NCI-H1417 (cell line): ENCODE results near the gene TMEM170A.
"Not testable (repeated sequence)": the region's sequence is repeated elsewhere in the genome, so short reads cannot be mapped to it uniquely, and the experiment has no call there.

ENCODE experiments used
- DNase-seq, 3 experiments: peaks; one replicate each; lab custom pipeline; 2025; lab: John Stamatoyannopoulos, UW

TMEM170A gene

DNA sequence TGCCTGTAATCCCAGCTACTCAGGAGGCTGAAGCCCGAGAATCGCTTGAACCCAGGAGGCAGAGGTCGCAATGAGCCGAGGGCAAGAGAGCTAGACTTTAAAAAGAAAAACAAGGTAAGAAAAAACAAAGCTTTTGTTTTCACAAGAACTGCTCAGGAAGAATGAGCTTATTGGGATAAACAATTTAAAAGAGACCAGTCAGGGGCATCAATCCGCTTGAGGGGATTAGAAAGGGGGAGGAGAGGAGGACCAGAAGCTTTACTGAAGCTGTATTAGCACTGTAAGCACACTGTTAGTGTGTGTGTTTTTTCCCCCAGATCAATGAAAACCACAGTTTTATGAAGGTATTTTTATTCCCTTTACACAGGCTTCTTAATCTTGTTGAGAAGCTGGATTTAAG, 8.8 kb downstream of the TMEM170A start:
- no peak for DNase-seq

DNA sequence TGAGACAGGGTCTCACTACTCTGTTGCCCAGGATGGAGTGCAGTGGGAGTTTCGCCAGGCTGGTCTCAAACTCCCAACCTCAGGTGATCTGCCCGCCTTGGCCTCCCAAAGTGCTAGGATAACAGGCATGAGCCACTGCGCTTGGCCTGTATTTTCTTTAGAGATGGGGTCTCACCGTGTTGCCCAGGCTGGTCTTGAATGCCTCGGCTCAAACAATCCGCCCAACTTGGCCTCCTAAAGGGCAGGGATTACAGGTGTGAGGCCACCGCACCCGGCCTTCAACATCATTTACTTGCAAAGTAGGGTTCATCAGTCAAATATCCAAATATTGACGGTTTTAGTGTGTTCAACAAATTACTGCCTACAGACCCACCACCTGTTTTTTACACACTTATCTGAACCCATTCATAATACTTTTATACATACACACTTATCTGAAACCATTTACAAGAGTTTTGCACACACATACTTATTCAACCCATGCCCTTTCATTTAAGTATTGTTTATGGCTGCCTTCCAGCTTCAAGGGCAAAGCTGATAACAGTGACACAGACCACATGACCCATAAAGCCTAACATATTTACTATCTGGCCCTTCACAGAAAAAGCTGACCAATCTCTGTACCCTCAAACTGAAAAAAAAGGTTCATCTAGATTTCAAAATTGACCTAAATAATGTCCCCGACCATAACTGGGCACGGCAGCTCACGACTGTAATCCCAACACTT, 11.9 kb downstream of the TMEM170A start:
- DNase-seq, result no peak

DNA sequence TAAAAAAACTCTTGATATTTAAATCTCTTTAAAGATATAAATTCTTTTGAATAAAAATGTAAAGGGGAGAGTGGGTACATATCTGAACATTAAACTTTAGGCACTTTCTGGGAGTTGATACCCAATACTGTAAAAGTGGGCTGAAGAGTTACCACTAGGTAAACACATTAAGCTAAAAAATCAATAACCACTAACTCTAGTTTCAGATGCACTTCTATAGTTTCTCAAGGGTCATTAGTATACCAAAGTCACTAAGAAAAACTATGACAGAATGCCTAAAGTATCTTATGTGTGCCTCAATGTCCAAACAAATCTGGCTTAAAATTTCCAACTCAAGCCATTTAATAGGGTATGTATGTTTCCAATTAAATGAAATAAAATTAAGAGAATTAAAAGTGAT, 18.1 kb downstream of the TMEM170A start:
- DNase-seq, result no peak

DNA sequence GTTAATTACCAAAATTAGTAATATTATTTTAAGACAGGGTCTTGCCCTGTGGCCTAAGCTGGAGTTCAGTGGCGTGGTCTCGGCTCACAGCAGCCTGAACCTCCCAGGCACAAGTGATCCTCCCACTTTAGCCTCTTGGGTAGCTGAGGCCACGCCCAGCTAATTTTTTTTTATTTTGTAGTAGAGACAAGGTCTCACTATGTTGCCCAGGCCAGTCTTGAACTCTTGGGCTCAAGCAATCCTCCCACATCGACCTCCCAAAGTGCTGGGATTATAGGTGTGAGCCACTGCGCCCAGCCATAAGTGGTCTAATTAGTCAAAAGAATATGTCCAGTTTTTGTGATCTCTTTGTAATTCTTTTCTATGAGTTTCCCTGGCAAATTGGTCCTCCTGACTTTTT, 19.2 kb downstream of the TMEM170A start:
- no peak for DNase-seq

DNA sequence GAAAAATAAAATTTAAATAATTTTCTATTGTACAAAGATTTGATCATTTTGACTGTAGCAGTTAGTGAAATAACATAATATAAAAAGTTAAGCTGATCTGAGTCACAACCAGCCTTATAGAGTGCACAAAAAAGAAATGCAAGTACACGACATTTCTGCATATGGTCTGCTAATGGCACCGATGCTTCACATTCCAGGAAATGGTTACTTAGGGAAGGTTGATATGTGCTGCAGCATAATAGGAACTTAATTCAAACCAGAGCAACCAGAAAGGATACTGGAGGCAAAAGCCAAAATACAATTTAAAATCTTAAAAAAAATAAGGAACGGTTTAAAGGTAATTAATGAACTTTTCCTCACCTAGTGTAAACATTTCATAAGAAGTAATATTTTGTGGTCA, 21.2 kb downstream of the TMEM170A start:
- no peak for DNase-seq

DNA sequence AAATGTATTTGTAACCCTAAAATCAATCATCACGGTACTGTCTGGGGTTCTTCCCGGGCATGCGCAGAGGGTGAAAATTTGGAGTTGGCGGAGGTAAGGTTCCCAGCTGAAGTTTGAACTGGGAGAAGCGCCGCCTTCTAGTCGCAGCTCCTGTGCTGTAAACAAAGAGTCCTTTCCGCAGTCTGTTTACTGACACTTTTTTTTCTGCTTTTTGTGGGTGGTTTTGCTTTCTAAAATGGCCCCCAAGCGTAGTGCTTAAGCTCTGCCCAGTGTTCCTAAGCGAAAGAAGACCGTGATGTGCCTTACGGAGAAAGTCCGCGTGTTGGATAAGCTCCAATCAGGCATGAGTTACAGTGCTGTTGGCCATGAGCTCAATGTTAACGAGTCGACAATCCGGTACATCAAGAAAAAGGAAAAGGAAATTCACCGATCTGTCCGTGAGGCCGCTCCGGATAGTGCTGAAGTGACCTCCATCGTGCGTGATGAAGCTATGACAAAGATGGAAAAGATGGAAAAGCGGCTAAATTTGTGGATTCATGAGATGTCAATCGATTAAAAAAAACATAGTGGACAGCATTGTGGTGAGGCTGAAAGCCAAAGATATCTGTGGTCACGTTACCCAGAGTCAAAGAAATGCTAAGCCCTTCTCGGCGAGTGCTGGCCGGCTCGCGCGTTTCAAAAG, 30.6 kb downstream of the TMEM170A start:
- DNase-seq, result peak; percentile 80 to 95 (median 89)

DNA sequence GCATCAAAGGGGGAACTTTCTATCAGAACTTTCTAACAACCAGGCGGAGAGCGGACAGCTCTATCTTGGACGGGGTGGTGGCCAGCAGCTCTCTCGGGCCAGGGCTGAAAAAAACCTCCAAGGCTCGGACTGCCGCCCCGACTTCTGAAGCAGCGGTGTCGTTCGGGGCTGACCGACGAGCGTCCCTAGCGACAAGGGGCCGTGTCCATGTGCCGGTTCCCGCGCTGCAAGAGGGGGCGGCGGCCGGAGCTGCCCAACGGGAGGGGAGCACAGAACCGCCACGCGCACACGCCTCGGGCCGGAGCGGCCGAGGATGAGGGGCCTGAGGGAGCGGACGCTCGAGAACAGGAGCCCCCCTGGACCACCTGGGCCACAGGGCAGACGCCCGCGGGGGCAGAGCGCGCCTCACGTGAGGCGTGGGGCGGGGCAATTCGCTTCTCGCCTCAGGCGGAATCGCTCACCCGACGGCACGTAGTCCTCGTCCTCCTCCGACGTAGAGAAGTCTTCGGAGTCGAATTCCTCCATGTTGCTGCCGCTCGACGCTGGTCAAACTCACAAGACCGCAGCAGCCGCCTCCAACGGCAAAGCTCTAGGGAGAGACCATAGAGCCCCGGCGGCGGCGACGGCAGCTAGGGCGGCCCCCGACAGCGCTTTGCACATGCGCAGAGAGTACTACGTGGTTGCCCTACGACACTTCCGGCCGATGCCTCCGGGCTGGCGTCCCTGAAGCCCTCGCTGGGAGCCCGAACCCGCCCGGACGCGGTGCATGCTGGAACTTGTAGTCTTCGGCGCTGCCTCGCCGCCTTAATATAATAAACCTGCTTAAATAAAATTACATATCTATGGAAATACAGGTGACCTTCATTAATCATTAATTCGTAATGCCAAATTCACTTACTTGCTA, 31.4 kb downstream of the TMEM170A start, which contains the start of gene CFDP1:
CFDP1 (minus strand) TSS at position 676 of the 904 bp plus-strand sequence; CDS start at position 525, 151 bp downstream.
- peak; percentile 85 to 96 (median 91) for DNase-seq

DNA sequence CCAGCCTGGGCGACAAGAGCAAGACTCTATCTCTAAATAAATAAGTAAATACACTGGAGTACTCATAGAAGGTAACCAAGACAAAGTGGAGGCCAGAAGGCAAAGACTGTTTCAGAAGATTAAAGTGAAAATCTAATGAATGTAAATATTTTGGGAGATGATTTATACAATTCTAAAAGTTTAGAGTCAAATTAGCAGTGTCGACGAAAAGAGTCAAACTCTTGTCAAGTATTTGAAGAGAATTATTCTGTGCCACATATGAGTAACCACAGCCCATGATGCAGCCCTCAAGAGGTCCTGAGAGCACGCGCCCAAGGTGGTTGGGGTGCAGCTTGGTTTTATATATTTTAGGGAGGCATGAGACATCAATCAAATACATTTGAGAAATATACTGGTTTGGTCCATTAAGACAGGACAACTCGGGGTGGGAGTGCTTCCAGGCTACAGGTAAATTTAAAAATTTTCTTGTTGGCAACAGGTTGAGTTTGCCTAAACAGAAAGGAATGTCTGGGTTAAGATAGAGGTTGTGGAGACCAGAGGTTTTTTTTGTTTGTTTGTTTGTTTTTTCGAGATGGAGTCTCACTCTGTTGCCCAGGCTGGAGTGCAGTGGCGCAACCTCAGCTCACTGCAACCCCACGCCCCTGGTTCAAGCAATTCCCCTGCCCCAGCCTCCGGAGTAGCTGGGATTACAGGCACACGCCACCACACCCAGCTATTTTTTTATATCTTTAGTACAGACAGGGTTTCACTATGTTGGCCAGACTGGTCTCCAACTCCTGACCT, 34.7 kb downstream of the TMEM170A start:
- no peak for DNase-seq

DNA sequence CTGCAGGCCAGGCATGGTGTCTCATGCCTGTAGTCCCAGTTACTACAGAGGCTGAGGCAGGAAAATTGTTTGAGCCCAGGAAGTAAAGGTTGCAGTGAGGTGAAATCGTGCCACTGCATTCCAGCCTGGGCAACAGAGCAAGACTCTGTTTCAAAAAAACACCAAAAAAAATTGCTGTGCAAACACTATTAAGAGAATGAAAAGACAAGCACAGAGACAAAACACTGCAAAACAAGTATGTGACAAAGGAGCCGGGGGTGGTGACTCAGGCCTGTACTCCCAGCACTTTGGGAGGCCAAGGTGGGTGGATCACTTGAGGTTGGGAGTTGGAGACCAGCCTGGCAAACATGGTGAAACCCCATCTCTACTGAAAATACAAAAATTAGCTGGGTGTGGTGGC, 38.0 kb downstream of the TMEM170A start:
- not testable (repeated sequence) for DNase-seq

DNA sequence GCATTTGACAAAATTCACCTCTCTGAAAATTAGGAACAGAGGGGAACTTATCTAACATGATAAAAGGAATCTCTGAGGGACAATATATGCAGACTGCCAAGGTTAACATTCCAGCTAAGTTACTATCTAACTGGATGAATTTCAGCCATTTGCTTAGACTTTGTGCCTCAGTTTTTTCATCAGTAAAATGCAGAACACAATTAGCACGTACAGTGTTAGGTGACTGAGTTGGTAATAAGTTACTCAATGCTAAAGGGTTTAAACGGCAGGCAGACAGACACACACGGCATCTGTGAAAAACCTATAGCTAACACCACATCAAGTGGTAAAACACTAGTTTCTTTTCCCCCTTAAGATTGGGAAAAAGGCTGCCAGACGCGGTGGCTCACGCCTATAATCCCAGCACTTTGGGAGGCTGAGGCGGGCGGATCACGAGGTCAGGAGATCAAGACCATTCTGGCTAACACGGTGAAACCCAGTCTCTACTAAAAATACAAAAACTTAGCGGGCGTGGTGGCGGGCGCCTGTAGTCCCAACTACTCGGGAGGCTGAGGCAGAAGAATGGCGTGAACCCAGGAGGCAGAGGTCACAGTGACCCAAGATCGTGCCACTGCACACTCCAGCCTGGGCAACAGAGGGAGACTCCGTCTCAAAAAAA, 40.3 kb downstream of the TMEM170A start:
- DNase-seq, result not testable (repeated sequence)

DNA sequence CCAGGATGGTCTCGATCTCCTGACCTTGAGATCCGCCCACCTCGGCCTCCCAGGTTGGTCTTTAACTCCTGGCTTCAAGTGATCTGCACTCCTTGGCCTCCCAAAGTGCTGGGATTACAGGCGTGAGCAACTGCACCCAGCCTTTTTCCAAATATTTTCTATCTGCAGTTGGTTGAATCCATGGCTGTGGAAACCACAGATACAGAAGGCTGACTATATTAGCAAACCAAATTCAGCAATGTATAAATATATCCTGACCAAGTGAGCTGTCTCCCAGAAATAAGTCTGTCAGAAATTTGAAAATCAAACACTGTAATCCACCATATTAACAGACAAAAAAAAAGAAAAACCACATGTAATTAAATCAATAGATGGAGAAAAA, 40.8 kb downstream of the TMEM170A start:
- DNase-seq, result no peak

DNA sequence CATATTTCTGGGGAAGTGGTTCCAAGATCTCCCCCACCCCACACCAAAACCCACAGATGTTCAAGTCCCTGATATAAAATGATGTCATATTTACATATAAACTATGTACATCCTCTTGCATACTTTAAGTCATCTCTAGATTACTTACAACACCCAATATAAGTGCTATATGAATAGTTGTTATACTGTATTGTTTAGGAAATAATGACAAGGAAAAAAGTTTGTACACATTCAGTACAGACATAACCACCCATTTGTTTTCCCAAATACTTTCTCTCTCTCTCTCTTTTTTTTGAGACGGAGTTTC, 42.7 kb downstream of the TMEM170A start:
- DNase-seq, result no peak

DNA sequence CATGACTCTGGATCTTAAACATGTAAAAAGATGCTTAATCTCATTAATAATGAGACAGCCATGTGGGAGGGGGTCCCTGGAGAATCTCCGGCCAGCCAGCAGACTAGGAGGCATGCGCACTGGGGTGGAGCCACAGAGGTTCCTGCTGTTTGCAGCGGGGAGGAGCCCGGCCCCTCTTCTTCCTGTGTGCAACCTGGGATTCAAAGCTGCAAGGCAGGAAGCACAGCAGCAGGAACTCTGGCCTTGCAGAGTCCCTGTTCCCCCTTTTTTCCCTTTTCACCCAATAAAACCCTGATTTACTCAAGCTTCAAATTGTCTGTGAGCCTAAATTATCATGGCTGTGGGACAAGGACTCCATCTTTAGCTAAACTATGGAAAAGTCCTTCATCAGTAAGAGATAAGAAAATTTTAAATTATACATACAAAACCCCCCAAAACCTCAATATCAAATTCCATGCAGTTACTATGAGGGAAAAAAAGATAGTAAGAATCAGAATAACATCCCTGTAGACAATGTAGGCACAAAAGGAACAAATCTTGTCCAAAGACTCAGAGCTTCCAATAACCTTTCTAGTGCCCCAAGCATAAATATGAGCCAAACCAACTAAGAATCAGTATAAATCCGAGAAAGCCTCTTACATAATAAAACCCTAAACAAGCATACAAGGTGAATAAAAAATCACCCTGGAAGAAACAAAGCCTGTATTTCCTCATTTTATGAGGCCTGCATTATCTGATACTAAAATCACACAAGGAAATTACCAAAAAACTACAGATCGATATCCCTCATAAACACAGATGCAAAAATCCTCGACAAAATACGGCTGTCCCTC, 43.3 kb downstream of the TMEM170A start:
- peak in 2 of 3 experiments; percentile 35 for DNase-seq

DNA sequence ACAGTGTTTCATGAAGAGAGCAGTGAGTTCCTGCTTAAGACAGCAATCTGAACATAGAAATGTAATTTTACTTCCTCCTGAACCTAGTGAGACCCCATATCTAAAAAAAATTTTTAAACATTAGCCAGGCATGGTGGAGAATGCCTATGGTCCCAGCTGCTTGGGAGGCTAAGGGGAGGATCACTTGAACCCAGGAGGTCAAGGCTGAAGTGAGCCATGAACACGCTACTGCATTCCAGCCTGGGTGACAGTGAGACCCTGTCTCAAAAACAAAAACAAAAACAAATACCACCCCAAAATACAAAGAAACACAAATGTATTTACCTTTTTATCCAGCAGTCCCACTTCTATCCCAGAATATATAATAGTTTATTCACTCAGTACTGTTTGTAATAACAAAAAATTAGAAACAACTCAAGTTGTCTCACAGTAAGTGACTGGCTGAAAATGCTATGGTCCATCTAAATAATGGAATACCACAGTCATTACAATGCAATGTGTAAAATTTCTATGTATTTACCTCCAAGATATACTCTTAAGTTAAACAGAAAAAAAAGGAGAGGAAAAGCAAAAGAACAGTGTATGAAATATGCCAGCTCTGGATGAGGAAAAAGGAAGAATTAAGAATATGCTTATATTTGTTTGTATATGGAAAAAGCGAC, 47.5 kb downstream of the TMEM170A start:
- DNase-seq, result no peak

DNA sequence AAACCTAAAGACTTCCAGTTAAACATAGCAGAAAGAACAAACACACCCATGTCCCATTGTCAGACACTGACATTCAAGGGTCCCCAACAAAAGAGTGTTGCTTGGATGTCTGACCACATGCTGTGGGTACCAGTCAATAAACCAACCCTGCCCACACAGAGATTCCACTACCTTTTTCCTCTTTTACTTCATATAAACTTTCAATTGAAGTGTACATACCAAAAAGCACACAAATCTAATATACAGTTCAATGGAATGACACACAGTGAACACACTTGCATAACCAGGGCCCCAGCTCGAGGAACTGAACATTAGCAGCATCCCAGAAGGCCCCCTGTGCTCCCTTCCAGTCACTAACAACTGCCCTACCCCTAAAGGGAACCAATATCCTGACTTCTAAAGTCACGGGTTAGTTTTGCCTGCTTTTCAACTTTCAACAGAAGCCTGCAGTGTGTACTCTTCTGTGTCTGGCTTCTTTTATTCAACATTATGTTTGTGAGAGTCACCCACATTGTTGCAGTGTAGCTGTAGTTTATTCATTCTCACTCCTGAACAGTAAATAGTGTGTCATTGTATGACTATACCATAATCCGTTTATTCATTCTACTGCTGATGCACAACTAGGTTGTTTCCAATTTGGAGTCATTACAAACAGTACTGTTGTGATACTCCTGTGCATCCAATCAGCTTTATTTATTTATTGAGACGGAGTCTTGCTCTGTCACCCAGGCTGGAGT, 49.2 kb downstream of the TMEM170A start:
- no peak for DNase-seq

DNA sequence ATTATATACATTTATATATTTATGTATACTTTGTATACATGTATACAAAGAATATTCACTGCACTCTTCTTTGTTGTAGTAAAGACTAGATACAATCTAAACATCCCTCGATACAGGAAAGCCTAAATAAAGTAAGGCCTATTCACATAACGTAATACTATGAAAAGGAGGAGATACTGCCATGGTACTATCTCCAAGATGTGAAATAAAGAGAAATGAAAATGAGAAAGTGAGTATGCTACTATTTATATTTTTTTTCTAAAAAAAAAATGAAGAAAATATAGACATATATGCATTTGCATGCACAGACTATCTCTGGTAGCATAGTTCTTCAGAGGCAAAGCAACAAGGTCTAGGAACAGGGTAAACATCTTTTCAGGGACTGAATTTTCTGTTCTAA, 50.5 kb downstream of the TMEM170A start:
- no peak for DNase-seq

DNA sequence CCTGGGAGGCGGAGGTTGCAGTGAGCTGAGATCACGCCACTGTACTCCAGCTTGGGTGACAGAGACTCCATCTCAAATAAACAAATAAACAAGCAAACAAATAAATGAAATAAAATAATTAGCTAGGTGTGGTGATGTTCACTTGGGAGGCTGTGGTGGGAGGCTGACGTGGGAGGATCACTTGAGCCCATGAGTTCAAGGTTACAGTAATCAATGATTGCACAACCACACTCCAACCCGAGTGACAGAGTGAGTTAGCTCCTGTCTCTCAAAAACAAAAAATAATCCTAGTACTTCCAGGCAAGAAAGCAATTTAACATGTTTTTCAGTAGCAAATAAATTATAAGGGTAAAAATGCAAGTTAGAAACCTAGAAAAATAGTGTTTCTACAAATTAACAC, 57.5 kb downstream of the TMEM170A start:
- no peak for DNase-seq

DNA sequence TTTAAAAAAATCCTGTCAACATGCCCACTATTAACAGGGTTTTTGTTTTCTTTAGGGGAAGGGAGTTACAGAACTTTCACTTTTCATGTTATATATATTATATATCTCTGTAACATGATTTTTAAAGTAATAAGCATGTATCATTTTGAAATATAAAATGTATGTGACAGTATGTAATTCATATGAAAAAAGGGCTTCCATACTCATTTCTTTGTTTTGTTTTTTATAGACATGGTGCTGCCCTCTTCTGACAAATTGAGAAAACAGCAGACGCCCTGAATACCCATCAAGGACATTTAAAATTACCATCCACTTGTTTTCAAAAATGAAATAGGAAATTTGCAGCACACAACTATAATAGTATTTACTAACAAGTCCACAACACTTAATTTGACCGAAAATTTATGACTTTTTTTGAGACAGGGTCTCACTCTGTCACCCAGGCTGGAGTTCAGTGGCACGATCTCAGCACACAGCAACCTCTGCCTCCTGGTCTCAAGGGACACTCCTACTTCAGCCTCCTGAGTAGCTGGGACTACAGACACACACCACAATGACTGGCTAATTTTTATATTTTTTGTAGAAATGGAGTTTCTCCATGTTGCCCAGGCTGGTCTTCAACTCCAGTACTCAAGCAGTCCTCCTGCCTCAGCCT, 61.5 kb downstream of the TMEM170A start:
- DNase-seq, result peak in 1 of 3 experiments; percentile 48
